A549 treated with AZD2906 at 1 μM for 4 hours (cell line): ENCODE measurements around the gene NBPF6. TPM values are rescaled to one million over a fixed set of nuclear protein-coding genes. Genes with fewer than 3 reads are reported as not detected.

ENCODE experiments used
- total RNA-seq: library from RNA; stranded (reverse); fragments of 200-300 nt; extraction: Qiagen RNA extraction; gene quantifications from 5 replicates; pipeline ENCODE4 v1.2.3, GENCODE V29; 2022

NBPF6 gene
- 0.02 TPM in 1 of 5 replicates, not detected in the others for total RNA-seq

GRCh38 chr1:108450043-108450442, at the start of gene NBPF6:
Gene NBPF6 (plus strand): TSS chr1:108450343. CDS start chr1:108450602, 259 bp downstream.

Other genes starting within 250 kb of the NBPF6 start
- 22.6 to 31.5 TPM (median 28.9 TPM) in 5 replicates for gene SLC25A24, start 250.0 kb upstream of the NBPF6 start, total RNA-seq
- gene NBPF4, start 206.3 kb upstream of the NBPF6 start, total RNA-seq: 0.08 to 0.11 TPM (median 0.10 TPM) in 4 of 5 replicates, not detected in the other
- 3.6 to 6.3 TPM (median 4.9 TPM) in 5 replicates for gene EEIG2, start 109.8 kb downstream of the NBPF6 start, total RNA-seq
- 3.8 to 4.4 TPM (median 4.0 TPM) in 5 replicates for gene HENMT1, start 210.8 kb downstream of the NBPF6 start, total RNA-seq
- 18.4 to 22.1 TPM (median 19.5 TPM) in 5 replicates for gene PRPF38B, start 242.0 kb downstream of the NBPF6 start, total RNA-seq